ENCODE results near the gene OTC.

DNA sequence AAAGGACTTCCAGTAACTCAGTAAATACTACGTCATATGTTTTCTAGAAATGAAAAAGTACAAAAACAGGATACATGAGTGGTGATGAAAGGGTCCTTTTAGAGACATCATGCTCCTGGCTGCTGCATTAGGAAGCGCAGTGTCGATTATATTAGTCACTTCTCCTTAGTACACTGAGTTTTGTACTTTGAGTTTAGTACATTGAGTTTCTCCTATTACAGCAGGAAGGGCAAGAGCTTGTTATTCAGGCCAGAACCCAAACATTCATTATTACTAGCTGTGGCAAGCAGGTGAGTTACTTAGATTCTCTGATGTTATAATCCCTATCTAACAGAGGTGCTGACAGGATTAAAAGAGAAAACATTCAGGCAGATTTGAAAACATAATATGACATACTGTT, 46.4 kb upstream of the OTC start:
- TF ChIP-seq, protein P1, sequence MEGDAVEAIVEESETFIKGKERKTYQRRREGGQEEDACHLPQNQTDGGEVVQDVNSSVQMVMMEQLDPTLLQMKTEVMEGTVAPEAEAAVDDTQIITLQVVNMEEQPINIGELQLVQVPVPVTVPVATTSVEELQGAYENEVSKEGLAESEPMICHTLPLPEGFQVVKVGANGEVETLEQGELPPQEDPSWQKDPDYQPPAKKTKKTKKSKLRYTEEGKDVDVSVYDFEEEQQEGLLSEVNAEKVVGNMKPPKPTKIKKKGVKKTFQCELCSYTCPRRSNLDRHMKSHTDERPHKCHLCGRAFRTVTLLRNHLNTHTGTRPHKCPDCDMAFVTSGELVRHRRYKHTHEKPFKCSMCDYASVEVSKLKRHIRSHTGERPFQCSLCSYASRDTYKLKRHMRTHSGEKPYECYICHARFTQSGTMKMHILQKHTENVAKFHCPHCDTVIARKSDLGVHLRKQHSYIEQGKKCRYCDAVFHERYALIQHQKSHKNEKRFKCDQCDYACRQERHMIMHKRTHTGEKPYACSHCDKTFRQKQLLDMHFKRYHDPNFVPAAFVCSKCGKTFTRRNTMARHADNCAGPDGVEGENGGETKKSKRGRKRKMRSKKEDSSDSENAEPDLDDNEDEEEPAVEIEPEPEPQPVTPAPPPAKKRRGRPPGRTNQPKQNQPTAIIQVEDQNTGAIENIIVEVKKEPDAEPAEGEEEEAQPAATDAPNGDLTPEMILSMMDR (IDR thresholded peaks at IDR 0.05; ENCODE audit: low read length): no peak
- no peak for TF ChIP-seq EZH2 (IDR thresholded peaks at IDR 0.05; ENCODE audit: borderline replicate concordance, low read length)
